HG02943 (cell line): ENCODE measurements around the gene KDM6A.
"Not testable (repeated sequence)": the region's sequence is repeated elsewhere in the genome, so short reads cannot be mapped to it uniquely, and the experiment has no call there.

Experiments used
- ATAC-seq: cut with Tn5 transposase; IDR thresholded peaks from one replicate; pipeline ENCODE4 v1.9.1; 2021; ENCODE audit warnings: mild to moderate bottlenecking, low read depth, moderate library complexity; ENCODE audit not compliant: unreplicated experiment

Gene KDM6A

GRCh38 chrX:45059906-45060305 lies 186.9 kb downstream of the KDM6A start:
- not testable (repeated sequence) for ATAC-seq

- ATAC-seq: no peak
Observed at GRCh38 chrX:45063319-45064095, 190.5 kb downstream of the KDM6A start.

GRCh38 chrX:45068569-45068968 lies 195.6 kb downstream of the KDM6A start:
- no peak for ATAC-seq

GRCh38 chrX:45070116-45071007 lies 197.4 kb downstream of the KDM6A start:
- no peak for ATAC-seq

GRCh38 chrX:45073011-45073410 lies 200.0 kb downstream of the KDM6A start:
- ATAC-seq: not testable (repeated sequence)

GRCh38 chrX:45077748-45078424 lies 204.9 kb downstream of the KDM6A start:
- peak; percentile 89 for ATAC-seq

GRCh38 chrX:45083314-45083713 lies 210.3 kb downstream of the KDM6A start:
- ATAC-seq: no peak

- ATAC-seq: no peak
Observed at GRCh38 chrX:45110494-45110893, 237.5 kb downstream of the KDM6A start.

- no peak for ATAC-seq
Observed at GRCh38 chrX:45126158-45126557, 253.2 kb downstream of the KDM6A start.

GRCh38 chrX:45128896-45129454 lies 256.0 kb downstream of the KDM6A start:
- ATAC-seq: no peak

GRCh38 chrX:45133465-45133864 lies 260.5 kb downstream of the KDM6A start:
- no peak for ATAC-seq

- no peak for ATAC-seq
Observed at GRCh38 chrX:45134315-45134731, 261.3 kb downstream of the KDM6A start.

- ATAC-seq: no peak
Observed at GRCh38 chrX:45134775-45135174, 261.8 kb downstream of the KDM6A start.

GRCh38 chrX:45135391-45136075 lies 262.5 kb downstream of the KDM6A start:
- ATAC-seq: not testable (repeated sequence)

GRCh38 chrX:45137531-45137930 lies 264.5 kb downstream of the KDM6A start:
- no peak for ATAC-seq

- no peak for ATAC-seq
Observed at GRCh38 chrX:45138525-45138924, 265.5 kb downstream of the KDM6A start.

- ATAC-seq: no peak
Observed at GRCh38 chrX:45140812-45141211, 267.8 kb downstream of the KDM6A start.

- no peak for ATAC-seq
Observed at GRCh38 chrX:45142185-45142584, 269.2 kb downstream of the KDM6A start.

GRCh38 chrX:45143455-45143854 lies 270.5 kb downstream of the KDM6A start:
- ATAC-seq: no peak
